MCF 10A (cell line): ENCODE results near the gene CELSR1. TPM values are rescaled to one million over a fixed set of nuclear protein-coding genes. Genes with fewer than 3 reads are reported as not detected.

Source experiments
- BruUV-seq: library from RNA; stranded (reverse); fragments of 400-500 nt; replicated peaks from 2 replicates; lab custom pipeline; 2021; lab: Mats Ljungman, UMichigan
- CTCF ChIA-PET: fragments of 300-600 bp; sonication (Branson Sonifier 250); formaldehyde crosslinking; extraction: SDS; loops from one replicate; lab custom pipeline; 2021; ENCODE audit warnings: antibody characterized with exemption, inconsistent platforms; lab: Yijun Ruan, JAX
- POLR2A ChIA-PET: fragments of 300-600, 350-650 bp; sonication (Branson Sonifier 250); formaldehyde crosslinking; extraction: SDS; loops from one replicate; lab custom pipeline; 2020; ENCODE audit warnings: antibody characterized with exemption, inconsistent platforms; lab: Yijun Ruan, JAX
- DNase-seq: peaks from one replicate; pipeline ENCODE4 v3.0.0-alpha.2; 2018; ENCODE audit not compliant: unreplicated experiment
- H3K27ac Mint-ChIP-seq: one replicate; pipeline ENCODE4 v1.8.0; 2022; ENCODE audit warnings: mild to moderate bottlenecking, low read depth, mixed read lengths; ENCODE audit not compliant: unreplicated experiment
- H3K27me3 Mint-ChIP-seq: one replicate; pipeline ENCODE4 v1.8.0; 2022; ENCODE audit warnings: mixed read lengths; ENCODE audit not compliant: insufficient read depth, unreplicated experiment
- H3K36me3 Mint-ChIP-seq: one replicate; pipeline ENCODE4 v1.8.0; 2022; ENCODE audit warnings: mild to moderate bottlenecking, moderate library complexity, mixed read lengths; ENCODE audit not compliant: insufficient read depth, unreplicated experiment
- H3K4me1 Mint-ChIP-seq: one replicate; pipeline ENCODE4 v1.8.0; 2022; ENCODE audit warnings: mixed read lengths; ENCODE audit not compliant: insufficient read depth, unreplicated experiment
- H3K4me3 Mint-ChIP-seq: one replicate; pipeline ENCODE4 v1.8.0; 2022; ENCODE audit warnings: mild to moderate bottlenecking, moderate library complexity, mixed read lengths; ENCODE audit not compliant: unreplicated experiment
- H3K9me3 Mint-ChIP-seq: one replicate; pipeline ENCODE4 v1.8.0; 2022; ENCODE audit warnings: mixed read lengths; ENCODE audit not compliant: unreplicated experiment
- intact Hi-C: fragments of 100-400 bp; cut with micrococcal nuclease; formaldehyde crosslinking; loops from 2 replicates; pipeline ENCODE4 v1.14.1; 2022
- total RNA-seq: library from RNA; stranded (reverse); gene quantifications from 2 replicates; pipeline ENCODE4 v1.2.3, GENCODE V29; 2022
- TF ChIP-seq, protein P1 (sequence below): fragments of 200-600 bp; IDR thresholded peaks from one replicate; pipeline ENCODE4 v1.8.0; 2022; ENCODE audit warnings: antibody characterized with exemption, mild to moderate bottlenecking; ENCODE audit not compliant: unreplicated experiment

The CELSR1 gene
- total RNA-seq, 1 experiment from 2014 or later = 49.1 TPM

DNA sequence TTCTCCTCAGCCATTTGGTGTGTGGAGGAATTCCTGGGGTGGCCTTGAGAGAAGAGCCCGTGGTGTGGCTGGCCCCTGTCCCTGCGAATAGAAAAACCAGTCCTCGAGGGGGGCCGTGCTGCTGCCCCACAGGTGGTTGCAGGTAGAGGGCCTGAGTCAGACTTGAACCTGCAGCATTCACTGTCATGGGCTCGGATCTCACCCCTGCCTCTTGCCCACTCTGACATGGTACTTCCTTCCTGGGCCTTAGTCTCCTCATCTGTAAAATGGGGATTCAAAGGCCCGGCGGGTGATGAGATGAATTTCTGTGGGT, 182.5 kb downstream of the CELSR1 start:
- ChIA-PET POLR2A (interaction anchor here (1.0 kb wide), 1 partner anchor 188 kb away, joined by 4 read pairs; no protein-coding TSS in a partner anchor), CTCF (interaction anchor here (0.5 to 3.3 kb wide), 10 partner anchors 12 to 677 kb away, joined by 3 to 41 read pairs (median 3); no protein-coding TSS in a partner anchor)
- no peak overlapping the region for H3K27ac Mint-ChIP-seq
- H3K4me1 Mint-ChIP-seq = peaks cover 16% of the 10 kb centered on the region
- TF ChIP-seq, protein P1, sequence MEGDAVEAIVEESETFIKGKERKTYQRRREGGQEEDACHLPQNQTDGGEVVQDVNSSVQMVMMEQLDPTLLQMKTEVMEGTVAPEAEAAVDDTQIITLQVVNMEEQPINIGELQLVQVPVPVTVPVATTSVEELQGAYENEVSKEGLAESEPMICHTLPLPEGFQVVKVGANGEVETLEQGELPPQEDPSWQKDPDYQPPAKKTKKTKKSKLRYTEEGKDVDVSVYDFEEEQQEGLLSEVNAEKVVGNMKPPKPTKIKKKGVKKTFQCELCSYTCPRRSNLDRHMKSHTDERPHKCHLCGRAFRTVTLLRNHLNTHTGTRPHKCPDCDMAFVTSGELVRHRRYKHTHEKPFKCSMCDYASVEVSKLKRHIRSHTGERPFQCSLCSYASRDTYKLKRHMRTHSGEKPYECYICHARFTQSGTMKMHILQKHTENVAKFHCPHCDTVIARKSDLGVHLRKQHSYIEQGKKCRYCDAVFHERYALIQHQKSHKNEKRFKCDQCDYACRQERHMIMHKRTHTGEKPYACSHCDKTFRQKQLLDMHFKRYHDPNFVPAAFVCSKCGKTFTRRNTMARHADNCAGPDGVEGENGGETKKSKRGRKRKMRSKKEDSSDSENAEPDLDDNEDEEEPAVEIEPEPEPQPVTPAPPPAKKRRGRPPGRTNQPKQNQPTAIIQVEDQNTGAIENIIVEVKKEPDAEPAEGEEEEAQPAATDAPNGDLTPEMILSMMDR = no peak
- intact Hi-C loops = loop anchor here (1.0 kb wide), 1 partner anchor 187 kb away; no protein-coding TSS in a partner anchor
- no peaks in the 10 kb centered on the region for H3K9me3 Mint-ChIP-seq
- H3K36me3 Mint-ChIP-seq = peaks cover 42% of the 10 kb centered on the region
- no peak overlapping the region for H3K4me3 Mint-ChIP-seq
- no peaks in the 10 kb centered on the region for H3K27me3 Mint-ChIP-seq
- no TSS peak for BruUV-seq
- no peak for DNase-seq

DNA sequence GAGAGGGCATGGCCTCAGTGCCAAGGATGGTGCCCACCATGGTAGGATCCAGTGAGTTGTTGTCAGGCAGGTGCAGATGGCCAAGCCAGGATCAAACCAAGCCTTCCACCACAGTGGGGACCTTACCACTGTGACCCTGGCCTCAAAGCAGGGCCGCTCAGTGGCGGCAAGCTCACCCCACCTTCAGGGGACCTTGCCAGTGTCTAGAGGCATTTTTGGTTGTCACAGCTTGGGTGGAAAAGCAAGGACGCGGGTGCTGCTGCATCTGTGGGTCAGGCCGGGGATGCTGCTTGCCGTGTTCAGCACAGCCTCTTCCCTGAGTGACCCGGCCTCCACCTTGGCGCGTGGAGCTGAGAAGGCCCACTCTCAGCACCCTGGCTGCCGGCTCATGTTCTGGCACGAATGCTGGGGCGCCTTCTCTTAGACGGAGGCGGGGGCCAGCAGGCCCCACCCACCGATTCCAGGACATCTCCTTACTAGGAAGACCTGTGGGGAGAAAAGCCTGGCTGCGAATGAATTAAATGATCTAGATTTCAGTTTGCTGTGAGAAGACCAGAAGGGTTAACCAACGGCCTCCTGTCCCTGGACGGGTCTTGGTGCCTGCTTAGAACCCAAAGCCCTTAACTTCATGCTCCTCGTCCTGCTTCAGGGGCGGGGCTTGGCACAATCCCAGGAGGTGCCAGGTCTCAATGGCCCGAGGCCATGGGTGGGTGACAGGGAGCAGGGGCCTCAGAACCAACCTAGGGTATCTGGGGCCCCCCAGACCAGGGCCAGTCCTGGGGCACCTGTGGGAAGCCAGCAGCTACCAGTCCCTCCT, 183.0 kb downstream of the CELSR1 start:
- intact Hi-C loops = no loop called here
- Mint-ChIP-seq H3K27ac (no peak overlapping the region), H3K36me3 (peaks cover 48% of the 10 kb centered on the region), H3K4me3 (no peak overlapping the region), H3K4me1 (peaks cover 16% of the 10 kb centered on the region), H3K27me3 (no peaks in the 10 kb centered on the region), H3K9me3 (no peaks in the 10 kb centered on the region)
- BruUV-seq = no TSS peak
- TF ChIP-seq, protein P1 = no peak
- DNase-seq = no peak
- ChIA-PET POLR2A (interaction anchor here (1.1 kb wide), 1 partner anchor 187 kb away, joined by 8 read pairs; no protein-coding TSS in a partner anchor), CTCF (interaction anchor here (0.6 to 3.3 kb wide), 10 partner anchors 13 to 437 kb away, joined by 3 to 15 read pairs (median 3); no protein-coding TSS in a partner anchor)

DNA sequence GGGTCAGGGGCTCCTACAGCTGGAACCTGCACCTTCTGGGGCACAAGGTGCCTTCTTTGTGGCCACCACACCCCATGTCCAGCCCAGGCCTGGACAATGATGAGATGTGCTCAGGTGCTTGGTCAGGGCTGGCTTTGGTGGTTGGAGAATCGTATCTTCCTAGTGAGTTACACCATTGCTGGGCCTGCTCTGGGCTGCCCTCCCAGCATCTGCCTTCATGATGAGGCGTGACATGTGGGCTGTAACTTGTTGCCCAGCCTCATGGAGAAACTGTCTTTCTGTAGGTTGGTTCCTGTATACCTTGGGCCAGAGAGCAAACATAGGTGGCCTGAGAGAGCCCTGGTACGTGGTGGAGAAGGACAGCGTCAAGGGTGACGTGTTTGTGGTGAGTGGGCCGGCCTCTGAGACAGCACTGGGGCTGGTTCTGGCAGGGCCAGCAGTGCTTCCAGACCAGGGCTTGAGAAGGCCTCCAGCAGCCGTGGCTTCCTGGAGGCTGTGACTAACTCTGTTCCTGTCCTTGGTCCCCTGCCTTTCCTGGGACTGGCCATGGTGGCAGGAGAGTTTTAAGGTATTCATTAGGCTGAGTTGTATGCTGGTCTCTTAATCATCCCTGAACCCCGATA, 183.8 kb downstream of the CELSR1 start:
- Mint-ChIP-seq H3K27me3 (no peaks in the 10 kb centered on the region), H3K27ac (no peak overlapping the region), H3K4me3 (no peak overlapping the region), H3K4me1 (peaks cover 16% of the 10 kb centered on the region), H3K9me3 (no peaks in the 10 kb centered on the region), H3K36me3 (peaks cover 49% of the 10 kb centered on the region)
- DNase-seq = no peak
- TF ChIP-seq, protein P1 = no peak
- CTCF ChIA-PET = interaction anchor here (0.6 to 3.3 kb wide), 7 partner anchors 9 to 387 kb away, joined by 3 to 15 read pairs (median 3); no protein-coding TSS in a partner anchor
- intact Hi-C loops = no loop called here
- POLR2A ChIA-PET = interaction anchor here (0.6 to 1.8 kb wide), 3 partner anchors 17 to 210 kb away, joined by 4 to 8 read pairs (median 7); no protein-coding TSS in a partner anchor
- no TSS peak for BruUV-seq
